Loucy (cell line): ENCODE data around the gene LIME1.
A peak's percentile ranks its signal among the peaks of the same experiment; 100 is the strongest.

ENCODE experiments used
- H2AFZ ChIP-seq: fragments of 200-600 bp; sonication (generic); 2 replicates; pipeline ENCODE4 v1.6.0; 2016; ENCODE audit warnings: antibody characterized with exemption, mild to moderate bottlenecking, low read length, moderate library complexity
- H3F3A ChIP-seq: fragments of 200-600 bp; 2 replicates; pipeline ENCODE4 v1.6.0; 2016; ENCODE audit warnings: antibody characterized with exemption, low read depth, mild to moderate bottlenecking
- H3K27me3 ChIP-seq: fragments of 200-600 bp; sonication (generic); 2 replicates; pipeline ENCODE4 v1.6.1; 2014; ENCODE audit warnings: low read length, mild to moderate bottlenecking; ENCODE audit not compliant: insufficient read depth, poor library complexity, severe bottlenecking
- H3K36me3 ChIP-seq: fragments of 200-600 bp; sonication (generic); 2 replicates; pipeline ENCODE4 v1.6.1; 2016; ENCODE audit warnings: low read length; ENCODE audit not compliant: insufficient read depth
- H3K4me1 ChIP-seq: fragments of 200-600 bp; sonication (generic); 2 replicates; pipeline ENCODE4 v1.5.1; 2014; ENCODE audit warnings: low read length, mild to moderate bottlenecking; ENCODE audit not compliant: insufficient read depth, poor library complexity, severe bottlenecking
- H3K4me2 ChIP-seq: fragments of 200-600 bp; sonication (generic); 2 replicates; pipeline ENCODE4 v1.6.0; 2014; ENCODE audit warnings: antibody characterized with exemption, low read length, low read depth, mild to moderate bottlenecking; ENCODE audit not compliant: poor library complexity, severe bottlenecking
- H3K4me3 ChIP-seq: fragments of 200-600 bp; sonication (generic); 2 replicates; pipeline ENCODE4 v1.5.1; 2014; ENCODE audit warnings: low read length, mild to moderate bottlenecking, mixed read lengths; ENCODE audit not compliant: poor library complexity, severe bottlenecking
- H3K79me2 ChIP-seq: fragments of 200-600 bp; sonication (generic); 2 replicates; pipeline ENCODE4 v1.6.1; 2014; ENCODE audit warnings: low read length; ENCODE audit not compliant: insufficient read depth
- H3K9ac ChIP-seq: fragments of 200-600 bp; sonication (generic); 2 replicates; pipeline ENCODE4 v1.6.0; 2014; ENCODE audit warnings: mild to moderate bottlenecking, low read depth, low read length, moderate library complexity; ENCODE audit not compliant: poor library complexity, severe bottlenecking
- H3K9me2 ChIP-seq: fragments of 200-600 bp; sonication (generic); replicated peaks from 2 replicates; pipeline ENCODE4 v1.6.1; 2016; ENCODE audit warnings: low read depth, low read length, mixed read lengths
- H3K9me3 ChIP-seq: fragments of 200-600 bp; sonication (generic); 2 replicates; pipeline ENCODE4 v1.6.1; 2014; ENCODE audit warnings: mild to moderate bottlenecking, antibody characterized with exemption, low read length, low read depth; ENCODE audit not compliant: insufficient read depth
- H4K20me1 ChIP-seq: fragments of 200-600 bp; sonication (generic); 2 replicates; pipeline ENCODE4 v1.6.0; 2014; ENCODE audit warnings: antibody characterized with exemption, low read length, mild to moderate bottlenecking; ENCODE audit not compliant: insufficient read depth, poor library complexity, severe bottlenecking
- EZH2phosphoT487 ChIP-seq: fragments of 200-600 bp; IDR thresholded peaks from 2 replicates; pipeline ENCODE4 v1.6.1; 2018; ENCODE audit warnings: antibody characterized with exemption, mild to moderate bottlenecking, moderate library complexity, borderline replicate concordance
- TF ChIP-seq, protein P1 (sequence below): fragments of 200-600 bp; sonication (generic); conservative IDR thresholded peaks from 2 replicates; pipeline ENCODE4 v1.5.1; 2014; ENCODE audit warnings: mild to moderate bottlenecking, antibody characterized with exemption, low read length

The LIME1 gene

DNA sequence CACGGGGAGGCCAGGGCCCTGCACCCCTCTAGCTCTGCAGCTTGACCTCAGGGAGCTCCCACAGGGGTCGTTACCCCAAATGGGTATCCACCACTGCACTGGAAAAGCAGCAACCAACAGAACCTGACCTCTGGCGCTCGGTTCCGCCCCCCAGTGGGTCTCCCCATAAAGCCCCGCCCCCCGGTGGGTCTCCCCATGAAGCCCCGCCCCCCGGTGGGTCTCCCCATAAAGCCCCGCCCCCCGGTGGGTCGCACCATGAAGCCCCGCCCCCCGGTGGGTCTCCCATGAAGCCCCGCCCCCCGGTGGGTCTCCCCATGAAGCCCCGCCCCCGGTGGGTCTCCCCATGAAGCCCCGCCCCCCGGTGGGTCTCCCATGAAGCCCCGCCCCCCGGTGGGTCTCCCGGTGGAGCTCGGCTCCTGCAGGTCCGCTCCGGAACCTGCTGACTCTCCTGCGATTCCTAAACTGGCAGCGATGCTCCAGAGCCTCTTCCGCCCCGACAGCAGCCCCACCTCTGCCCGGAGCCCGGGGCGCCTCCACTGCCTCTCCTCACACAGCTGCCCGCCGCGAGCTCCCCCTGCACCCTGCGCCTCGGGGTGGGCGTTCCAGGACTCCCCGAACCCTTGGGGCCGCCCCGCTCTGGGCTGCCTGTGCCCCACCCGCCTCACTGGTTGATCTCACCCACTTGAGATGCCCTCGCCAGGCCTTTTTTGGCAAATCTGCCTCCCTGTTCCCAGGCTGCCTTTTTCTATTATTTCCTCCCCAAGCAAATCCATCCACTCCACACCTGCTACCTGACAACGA, 15.2 kb downstream of the LIME1 start:
- Histone ChIP-seq H3K4me2 (peak overlapping the region; percentile 85), H3K27me3 (no peaks in the 10 kb centered on the region), H3K9me3 (no peaks in the 10 kb centered on the region), H2AFZ (peak overlapping the region; percentile 40), H3K4me1 (peaks cover 33% of the 10 kb centered on the region), H3F3A (no peaks in the 10 kb centered on the region), H3K9me2 (no peaks in the 10 kb centered on the region), H3K36me3 (no peaks in the 10 kb centered on the region), H4K20me1 (no peaks in the 10 kb centered on the region), H3K9ac (peak overlapping the region; percentile 58), H3K79me2 (no peaks in the 10 kb centered on the region), H3K4me3 (peak overlapping the region; percentile 64)
- no peak for TF ChIP-seq EZH2phosphoT487
- TF ChIP-seq, protein P1, sequence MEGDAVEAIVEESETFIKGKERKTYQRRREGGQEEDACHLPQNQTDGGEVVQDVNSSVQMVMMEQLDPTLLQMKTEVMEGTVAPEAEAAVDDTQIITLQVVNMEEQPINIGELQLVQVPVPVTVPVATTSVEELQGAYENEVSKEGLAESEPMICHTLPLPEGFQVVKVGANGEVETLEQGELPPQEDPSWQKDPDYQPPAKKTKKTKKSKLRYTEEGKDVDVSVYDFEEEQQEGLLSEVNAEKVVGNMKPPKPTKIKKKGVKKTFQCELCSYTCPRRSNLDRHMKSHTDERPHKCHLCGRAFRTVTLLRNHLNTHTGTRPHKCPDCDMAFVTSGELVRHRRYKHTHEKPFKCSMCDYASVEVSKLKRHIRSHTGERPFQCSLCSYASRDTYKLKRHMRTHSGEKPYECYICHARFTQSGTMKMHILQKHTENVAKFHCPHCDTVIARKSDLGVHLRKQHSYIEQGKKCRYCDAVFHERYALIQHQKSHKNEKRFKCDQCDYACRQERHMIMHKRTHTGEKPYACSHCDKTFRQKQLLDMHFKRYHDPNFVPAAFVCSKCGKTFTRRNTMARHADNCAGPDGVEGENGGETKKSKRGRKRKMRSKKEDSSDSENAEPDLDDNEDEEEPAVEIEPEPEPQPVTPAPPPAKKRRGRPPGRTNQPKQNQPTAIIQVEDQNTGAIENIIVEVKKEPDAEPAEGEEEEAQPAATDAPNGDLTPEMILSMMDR, result no peak

DNA sequence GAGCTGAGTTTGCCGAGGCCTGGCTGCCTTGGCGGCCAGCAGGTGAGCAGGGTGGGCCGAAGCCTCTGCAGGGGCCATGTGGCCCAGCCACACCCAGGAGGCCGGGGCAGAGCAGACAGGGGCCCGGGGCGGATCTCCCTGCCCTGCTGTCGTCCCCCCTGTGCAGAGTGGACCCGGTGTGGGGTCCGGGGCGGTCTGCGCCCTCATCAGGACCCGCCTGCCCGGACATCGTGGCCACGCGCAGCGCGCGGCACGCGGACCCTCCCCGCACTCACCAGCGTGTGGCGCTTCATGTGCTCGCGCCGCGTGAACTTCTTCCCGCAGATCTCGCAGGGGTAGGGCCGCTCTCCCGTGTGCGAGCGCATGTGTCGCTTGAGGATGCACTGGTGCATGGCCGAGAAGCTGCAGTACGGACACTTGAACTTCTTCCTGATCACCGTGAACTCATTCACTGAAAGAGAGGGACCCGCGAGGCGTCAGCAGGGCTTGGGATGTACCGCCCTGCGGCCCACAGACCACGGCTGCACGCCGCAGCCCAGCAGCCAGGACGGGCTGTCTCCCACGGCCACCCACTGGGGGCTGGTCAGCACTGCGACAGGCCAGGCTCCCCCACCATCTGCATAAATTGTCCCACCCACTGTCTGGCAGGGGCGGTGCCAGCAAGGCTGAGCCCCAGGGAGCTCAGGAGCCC, 16.1 kb downstream of the LIME1 start:
- Histone ChIP-seq H3K4me2 (no peak overlapping the region), H2AFZ (no peak overlapping the region), H4K20me1 (no peaks in the 10 kb centered on the region), H3K4me1 (peaks cover 36% of the 10 kb centered on the region), H3K9me3 (no peaks in the 10 kb centered on the region), H3K27me3 (no peaks in the 10 kb centered on the region), H3K9me2 (no peaks in the 10 kb centered on the region), H3K9ac (no peak overlapping the region), H3F3A (no peaks in the 10 kb centered on the region), H3K36me3 (no peaks in the 10 kb centered on the region), H3K4me3 (no peak overlapping the region), H3K79me2 (no peaks in the 10 kb centered on the region)
- TF ChIP-seq, protein P1, result no peak
- TF ChIP-seq EZH2phosphoT487, result no peak

DNA sequence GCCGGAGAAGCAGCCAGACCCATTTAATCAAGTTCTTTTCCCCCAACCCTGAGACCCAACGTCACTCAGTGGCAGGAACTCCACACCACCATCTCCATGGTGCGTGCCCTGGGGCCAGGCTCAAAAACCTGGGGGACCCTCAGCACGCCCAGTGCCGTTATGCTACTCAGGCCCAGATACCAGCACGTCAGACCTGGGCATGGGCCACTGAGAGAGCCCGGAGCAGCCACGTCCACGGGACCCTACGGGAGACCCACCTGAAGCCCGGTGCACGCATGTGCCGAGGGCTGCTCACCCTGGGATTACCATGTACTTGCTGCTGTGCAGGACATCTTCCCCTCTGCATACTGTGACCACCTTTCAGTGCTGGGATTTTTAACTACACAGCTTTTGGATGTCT, 16.9 kb downstream of the LIME1 start:
- Histone ChIP-seq H3K4me1 (peaks cover 36% of the 10 kb centered on the region), H3K4me3 (no peak overlapping the region), H3K9me3 (no peaks in the 10 kb centered on the region), H3K36me3 (no peaks in the 10 kb centered on the region), H3K4me2 (no peak overlapping the region), H3K79me2 (no peaks in the 10 kb centered on the region), H3K9me2 (no peaks in the 10 kb centered on the region), H3K9ac (no peak overlapping the region), H2AFZ (no peak overlapping the region), H4K20me1 (no peaks in the 10 kb centered on the region), H3K27me3 (no peaks in the 10 kb centered on the region), H3F3A (no peaks in the 10 kb centered on the region)
- TF ChIP-seq, protein P1, result no peak
- TF ChIP-seq EZH2phosphoT487, result no peak
